DMS53 treated with DMSO at 0.1 percent for 48 hours (cell line): ENCODE measurements around the gene DNM3.

Experiments used
- DNase-seq: peaks from one replicate; lab custom pipeline; 2025; ENCODE audit not compliant: unreplicated experiment; lab: John Stamatoyannopoulos, UW

Gene DNM3

DNA sequence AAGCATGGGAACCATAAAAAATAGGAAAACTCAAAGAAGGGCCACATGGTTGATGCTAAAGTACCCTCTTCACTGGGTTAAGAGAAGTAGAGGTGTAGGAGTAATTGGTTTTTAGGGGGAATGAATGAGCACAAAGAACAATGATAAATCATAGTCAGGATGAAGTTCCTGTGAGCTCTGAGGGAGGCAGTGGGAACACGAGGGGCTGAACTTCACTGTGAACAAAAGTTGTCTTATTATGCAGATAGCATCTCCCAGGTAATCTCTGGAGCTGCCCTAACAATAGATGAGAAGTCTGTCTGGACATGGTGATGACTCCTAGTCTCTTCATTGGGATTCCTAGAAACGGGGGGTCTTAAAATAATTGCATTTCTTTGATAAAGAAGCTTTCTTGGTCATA lies 127.9 kb downstream of the DNM3 start:
- DNase-seq: no peak

DNA sequence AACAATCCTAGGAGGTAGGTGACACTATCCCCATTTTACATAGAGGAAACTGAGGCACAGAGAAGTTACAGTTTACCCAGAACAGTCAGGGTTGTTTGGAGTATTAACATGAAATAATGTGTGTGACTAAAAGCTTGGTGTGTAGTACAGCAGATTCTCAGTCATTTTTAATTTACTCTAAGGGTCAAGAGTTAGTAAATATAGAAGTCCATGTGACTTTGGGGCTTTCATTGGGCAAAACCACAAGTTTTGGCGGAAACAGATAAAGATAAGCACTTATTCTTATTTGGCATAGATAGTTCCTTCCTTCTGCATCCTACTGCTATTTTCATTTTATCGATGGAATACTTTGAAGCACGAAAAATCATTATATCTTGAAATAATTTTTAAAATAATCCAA lies 128.5 kb downstream of the DNM3 start:
- no peak for DNase-seq

DNA sequence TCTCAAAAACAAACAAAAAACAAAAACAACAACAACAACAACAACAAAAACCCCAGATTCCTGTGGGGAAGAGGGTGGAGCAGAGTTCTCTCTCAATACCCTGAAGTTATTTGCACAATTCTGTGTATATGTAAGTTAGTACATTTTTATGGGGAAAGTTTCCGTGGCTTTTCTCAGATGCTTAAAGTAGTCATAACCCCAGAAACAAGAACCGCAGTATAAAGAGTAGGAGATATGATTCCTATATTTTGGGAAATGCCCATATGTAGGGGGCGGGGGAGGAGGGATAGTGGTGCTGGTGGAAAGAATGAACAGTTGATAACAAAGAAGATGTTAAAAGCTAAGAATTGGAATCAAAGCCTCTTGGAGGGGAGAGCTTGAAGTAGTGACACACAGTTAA lies 131.5 kb downstream of the DNM3 start:
- no peak for DNase-seq

DNA sequence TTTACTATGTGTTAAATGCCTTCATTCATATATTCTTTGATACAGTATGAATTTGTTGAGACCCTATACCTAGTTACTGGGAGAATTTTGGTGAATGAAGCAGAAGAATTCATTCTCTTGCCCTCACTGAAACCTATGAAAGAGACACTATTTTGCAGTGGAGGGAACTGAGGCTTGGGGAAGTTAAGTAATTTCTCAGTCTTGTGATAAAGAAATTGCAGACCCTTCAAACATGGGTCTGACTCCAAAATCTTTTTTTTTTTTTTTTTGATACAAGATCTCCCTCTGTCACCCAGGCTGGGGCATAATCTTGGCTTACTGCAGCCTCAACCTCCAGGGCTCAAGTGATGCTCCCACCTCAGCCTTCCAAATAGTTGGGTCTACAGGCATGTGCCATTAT lies 132.1 kb downstream of the DNM3 start:
- DNase-seq: no peak

DNA sequence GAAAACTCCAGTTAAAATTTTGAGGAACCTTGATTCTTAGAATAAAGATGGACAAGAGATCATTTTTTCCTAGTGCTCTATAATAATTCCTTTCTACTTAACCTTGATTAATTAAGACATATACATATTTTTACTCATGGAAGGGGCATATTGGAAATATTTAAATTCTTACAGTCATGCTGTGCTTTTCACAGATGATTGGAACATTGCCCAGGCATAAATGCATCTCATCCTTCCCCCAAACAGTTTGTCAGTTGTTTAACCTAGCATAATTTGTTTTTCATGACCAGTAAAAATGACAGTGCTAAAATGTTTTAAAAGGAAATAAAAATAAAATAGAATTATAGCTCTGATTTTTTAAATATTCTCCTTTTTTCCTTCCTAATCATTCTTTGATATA lies 140.0 kb downstream of the DNM3 start:
- no peak for DNase-seq

DNA sequence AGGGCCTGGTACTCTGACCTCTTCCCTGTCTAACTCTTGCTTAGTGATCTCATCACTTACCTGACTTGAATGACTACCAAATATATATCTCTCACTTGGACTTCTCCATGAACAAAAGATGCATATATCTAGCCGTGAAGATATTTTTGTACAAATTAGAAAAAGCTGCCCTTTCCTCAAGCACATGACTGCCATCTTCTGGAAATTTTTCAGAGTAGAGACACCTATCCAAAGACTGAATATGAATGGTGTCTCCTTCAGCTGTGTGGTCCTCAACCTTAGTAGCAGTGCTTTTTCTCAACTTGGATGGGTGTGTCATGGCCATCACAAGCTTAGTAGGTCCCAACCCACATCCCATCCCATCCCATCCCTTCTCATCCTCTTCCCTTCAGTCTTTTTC lies 142.3 kb downstream of the DNM3 start:
- DNase-seq: peak; percentile 5

DNA sequence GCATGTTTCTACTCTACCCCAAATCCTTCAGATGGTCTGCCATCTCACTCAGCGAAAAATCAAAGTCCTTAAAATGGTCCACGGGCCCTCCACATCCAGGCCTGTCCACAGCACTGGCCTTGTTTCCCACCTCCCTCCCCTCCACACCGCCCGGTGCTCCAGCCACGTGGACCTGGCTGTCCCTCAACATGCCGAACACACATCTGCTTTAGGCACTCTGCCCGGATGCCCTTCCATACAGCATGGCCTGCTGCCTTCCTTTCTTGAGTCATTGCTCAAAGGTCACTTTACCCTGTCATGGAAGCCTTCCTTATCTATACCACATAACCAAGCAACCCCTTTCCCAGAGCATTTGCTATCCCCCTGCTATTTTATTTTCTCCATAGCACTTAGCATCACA lies 143.0 kb downstream of the DNM3 start:
- DNase-seq: no peak

DNA sequence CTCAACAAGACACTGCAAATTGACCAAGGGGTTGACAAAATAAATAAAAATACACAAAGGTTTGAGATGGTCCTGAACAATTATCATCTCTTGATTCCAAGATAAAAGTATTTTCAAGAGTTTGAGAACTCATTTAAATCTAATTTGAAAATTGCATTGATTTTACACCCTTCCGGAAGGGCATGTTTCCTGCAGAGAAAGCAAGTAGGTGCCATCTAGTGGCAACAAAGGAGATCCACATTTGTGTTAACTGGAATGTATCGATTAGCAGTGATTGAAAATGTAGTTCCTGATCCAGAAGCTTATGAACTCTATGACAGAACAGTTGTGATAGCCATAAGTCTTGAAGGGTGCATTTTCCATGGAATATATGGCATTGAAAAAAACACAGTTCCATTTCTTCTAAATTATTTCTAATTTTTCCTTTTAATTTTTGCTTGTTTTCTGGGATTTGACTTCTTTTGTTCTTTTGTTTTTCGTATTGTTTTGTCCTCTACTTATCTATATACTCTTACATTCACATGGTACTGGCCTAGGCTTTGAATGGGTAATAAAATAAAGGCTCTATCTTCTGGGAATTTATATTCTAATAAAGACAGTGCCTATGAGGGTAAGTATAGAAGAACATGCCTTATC lies 143.7 kb downstream of the DNM3 start:
- DNase-seq: peak; percentile 21

DNA sequence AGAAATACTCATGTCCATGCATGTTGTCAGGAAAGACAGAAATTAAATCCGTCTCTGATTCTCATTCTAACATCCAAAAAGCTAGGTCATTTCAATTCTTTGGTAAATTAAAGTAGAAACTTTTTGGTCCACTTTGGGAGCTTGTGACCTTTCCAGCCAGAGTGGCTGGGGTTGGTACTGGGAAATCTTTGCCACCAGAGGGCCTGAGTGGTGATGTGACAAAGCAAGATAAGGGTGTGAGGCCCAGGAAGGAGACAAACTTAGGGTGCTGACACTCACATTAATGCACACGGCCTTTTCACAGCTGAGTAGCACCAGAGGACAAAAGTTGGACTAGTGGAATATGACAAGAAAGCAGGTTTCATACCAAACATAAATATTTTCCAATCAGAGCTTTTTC lies 144.3 kb downstream of the DNM3 start:
- no peak for DNase-seq

DNA sequence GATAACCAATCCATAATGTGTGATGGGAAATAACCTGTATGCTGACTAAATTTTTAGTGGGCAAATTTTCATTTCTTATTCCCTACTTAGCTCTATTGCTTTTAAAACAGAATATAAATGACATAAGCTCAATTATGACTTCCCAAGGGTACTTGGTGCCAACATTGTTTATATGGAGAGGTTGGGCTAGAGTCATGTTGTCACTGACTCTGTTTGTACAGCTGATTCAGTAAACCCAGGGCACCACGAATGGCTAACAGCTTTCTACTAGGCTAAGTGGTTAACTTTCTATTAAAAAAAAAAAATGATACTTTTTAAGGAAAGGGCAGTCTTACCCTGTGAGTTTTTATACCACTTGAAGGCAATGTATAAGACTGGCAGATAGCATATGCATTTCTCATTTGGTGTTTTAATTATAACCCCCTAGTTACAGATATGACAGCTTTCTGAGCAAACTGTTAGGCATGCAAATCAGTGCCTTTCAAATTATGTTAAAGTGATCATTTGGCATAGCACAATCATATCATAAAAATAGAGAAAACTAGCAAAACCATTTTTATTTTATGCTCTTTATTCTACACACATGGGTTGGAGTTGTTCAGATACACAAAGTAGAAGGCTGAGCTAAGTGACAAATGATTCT lies 147.1 kb downstream of the DNM3 start:
- DNase-seq: peak; percentile 71

DNA sequence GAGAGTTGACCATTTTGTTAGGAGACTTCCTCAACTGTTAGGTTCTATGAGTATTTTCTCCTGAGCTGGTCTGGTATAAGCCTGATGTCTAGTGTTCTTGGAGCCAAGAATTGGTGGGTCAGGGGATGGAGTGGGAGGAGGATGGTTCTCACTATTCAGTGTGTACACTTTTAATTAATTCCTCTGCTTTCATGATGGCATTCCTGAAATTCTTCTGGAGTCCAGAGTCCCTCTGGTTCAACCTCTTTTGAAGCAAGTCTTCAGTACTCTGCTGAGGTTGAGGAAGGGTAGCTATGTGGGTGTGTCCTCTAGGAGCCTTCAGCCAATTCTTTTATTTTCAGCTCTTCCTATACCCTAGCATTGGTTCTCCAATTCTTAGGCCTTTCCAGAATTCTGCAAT lies 149.1 kb downstream of the DNM3 start:
- no peak for DNase-seq

DNA sequence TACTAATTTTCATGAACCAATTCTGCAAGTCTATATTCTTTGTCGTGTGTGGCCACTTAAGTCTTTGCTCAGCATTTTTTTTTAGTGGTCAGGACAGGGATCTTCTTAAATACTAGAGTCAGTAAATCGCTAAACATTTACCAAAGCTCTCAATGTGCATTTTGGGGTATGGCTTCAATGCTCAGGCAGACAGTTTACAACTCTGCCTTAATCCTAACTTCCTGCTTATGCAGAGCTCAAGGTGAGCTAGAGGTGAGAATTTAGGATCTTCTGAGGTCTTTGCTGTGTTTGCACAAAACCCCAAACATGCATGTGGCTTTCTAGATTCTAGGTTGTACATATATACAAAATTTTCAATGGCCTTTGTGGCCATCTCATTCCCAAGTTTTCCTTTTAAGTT lies 153.0 kb downstream of the DNM3 start:
- DNase-seq: no peak

DNA sequence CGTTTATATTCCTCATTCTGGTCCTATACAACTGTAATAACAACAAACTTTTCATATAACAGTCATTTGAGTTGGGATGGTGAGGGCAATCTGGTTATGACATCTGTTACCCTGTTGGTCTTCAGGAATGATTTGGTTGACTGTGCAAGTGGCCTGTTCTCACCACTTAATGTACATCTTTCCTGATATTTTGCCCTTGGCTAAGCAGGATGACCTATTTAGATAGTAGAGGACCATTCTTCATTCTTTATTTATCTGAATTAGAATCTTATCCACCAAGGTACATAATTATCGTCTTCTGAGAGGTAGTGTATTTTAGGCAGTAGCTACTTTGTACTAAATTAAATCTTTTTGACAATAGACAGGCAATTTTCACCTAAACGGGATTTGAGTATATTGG lies 154.3 kb downstream of the DNM3 start:
- DNase-seq: no peak

DNA sequence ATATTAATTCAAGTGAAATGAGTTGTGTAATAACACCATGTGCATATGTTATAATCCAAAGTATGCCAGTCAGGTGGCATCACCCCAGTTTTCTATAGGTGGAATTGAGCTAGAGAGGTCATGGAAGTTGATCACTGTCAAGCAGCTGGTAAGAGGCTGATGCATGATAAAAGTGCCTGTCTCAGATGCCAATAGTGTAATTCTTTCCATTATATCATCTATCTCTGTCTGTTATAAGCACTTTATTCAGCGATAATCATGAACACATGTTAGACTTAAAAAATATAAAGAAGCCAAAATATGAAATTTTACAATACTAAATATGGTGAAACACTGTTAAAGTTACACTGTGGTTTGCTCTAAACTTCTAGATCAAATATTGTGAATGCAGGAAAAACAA lies 156.6 kb downstream of the DNM3 start:
- DNase-seq: no peak

DNA sequence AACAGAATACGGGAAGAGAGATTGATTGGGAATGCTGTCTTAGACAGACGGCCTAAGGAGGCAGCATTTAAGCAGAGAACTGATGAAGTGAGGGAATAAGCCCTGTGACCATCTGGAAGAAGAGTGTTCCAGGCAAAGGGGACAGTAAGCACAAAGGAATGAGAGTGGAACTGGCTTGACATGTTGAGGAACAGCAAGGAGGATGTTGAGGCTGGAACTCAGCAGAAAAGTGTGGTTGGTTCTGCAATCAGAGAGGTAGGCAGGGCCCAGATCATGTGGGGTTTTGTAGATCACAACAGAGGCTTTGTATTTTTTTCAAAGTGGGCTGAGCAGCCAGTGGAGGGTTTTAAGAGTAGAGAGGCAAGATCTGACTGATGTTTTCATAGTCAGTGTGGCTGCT lies 157.4 kb downstream of the DNM3 start:
- no peak for DNase-seq

DNA sequence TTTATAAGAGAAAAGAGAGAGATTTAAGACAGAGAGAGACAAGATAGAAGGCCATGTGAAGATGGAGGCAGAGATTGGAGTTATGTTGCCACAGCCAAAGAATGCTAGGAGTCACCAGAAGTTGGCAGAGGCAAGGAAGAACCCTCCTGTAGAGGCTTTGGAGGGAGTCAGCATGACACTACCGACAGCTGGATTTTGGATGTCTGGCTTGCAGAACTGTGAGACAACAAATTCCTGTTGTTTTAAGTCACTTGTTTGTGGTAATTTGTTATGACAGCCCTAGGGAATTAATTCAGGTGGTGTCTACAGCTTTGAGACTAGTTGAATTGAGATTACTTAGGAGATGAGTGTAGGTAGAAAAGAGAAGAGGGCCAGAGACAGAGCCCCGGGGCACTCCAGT lies 158.5 kb downstream of the DNM3 start:
- DNase-seq: no peak

DNA sequence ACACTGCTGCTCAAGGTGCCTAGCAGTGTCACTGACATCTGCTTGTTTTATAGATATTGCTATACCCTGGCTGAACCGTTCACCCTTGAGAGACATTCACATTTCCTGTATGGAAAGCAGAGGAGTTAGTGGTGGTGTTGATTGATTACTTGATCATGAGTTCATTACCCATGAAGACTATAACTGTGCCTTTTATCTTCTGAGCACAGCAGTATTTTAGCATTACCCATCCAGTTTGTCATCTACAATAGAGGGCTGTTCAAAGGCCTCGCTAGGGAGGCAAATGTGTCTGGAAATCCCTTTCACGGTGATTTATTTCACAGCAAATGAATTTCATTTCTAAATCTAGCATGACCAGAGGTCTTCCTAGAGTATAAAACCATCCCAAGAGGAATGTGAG lies 160.0 kb downstream of the DNM3 start:
- DNase-seq: no peak

DNA sequence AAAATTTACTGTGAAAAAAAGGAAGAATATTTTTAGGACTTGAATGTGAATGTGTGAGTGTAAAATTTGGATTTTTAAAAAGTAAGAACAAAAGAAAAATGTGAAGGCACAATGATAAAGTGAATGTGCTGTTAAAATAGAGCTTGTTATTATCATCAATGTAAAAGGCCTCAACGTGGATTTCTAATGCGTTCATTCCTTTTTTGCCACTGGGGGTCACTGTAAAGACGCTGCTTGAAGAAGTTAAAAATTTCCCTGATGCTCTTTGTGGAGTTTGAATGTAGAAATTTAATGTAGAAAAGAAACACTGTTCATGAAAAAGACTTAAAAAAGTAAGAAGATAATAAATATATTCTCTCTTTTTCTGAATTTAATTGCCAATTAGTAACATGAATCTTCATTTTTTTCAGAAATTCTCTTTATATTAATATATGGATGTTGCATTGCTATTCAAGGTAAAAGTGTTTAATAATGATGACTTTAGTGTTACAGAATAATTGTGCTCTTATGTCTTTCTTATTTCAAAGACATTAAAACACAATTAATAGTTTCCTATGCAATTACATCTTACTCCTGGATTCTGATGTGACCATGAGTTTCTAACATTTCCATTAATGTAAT lies 161.5 kb downstream of the DNM3 start:
- DNase-seq: peak; percentile 46

DNA sequence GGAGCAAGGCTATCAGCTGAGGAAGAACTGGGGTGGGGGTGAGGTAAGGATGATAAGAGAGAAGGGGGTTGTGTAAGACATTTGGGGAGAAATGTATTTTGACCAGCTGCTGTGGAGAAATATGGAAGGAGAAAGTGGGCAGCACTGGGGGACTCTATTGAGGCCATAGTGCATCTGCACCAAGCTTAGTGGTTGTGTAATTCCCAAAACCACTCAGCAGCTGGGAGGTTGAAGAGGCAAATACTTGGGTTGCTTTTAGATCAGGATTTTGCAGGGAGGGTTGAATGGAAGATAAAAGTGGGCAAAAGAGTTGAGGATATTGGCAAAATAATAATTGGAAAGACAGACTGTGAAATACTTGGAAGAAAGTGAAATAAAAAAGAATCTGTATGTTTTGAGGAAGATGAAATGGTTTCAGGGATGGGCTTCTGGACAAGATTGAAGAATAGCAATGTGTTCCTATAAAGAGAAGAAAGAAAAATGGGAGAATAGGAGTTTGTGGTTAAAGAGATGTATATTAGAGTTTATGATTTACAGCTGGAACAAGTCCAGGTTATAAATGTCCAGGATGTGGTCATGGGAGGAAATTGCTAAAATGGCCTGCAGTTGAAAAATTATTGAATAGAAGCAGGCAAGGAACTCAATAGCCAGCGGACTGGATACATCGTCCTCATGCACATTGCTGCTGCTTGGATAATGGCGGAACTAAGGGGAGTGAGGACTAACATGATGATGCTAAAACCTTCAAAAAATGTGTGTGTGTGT lies 162.7 kb downstream of the DNM3 start:
- no peak for DNase-seq

DNA sequence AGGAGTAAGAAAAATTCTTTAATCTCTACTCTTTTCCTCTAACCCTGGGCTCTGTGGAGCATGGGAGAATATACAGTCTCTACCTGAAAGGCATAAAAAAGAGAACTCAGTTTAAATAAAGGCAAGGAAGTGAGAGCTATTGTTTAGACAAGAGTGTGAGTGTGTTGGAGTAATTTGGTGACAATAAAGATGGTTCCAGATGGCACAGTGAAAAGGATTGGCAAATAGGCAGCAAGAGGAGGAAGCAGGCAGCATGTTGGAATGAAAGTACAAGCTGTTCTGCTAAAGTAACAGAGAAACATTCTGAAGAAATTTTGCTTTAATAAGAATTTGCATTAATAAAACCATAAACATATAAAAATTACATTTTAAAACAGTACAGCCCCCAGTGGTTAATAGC lies 163.4 kb downstream of the DNM3 start:
- DNase-seq: no peak

DNA sequence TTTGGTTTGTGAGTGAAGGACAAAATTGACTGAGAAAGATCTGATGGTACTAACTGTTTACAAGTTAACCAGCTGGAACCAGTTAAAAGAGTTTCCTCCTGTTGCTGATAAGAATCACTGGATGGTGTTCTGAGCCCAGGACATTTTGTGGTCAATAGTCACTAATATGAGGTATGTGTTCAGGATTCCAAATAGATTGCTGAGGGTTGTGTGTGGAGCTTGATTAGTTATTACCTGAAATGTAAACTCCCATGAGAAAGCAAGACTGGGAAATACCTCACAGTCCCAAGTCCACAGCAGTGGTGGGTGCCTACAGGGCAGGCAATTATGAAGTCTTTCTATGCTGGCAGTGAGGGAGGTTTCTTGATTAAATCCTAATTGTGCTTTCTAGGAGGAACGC lies 164.6 kb downstream of the DNM3 start:
- no peak for DNase-seq

DNA sequence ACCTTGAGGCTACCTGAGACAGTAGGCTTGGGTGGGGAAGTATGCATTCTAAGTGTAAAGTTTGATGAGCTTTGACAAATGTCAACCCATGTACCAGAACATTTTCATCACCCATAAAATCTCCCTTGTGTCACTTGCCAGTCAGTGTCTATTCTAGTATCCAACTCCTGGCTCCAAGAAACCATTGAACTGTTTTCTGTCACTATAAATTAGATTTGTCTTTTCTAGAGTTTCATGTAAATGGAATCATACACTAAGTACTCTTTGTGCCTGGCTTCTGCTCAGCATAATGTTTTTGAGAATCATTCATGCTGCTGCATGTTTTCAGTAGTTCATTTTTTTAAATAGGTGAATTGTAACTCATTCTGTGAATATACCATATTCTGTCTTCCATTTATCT lies 165.4 kb downstream of the DNM3 start:
- DNase-seq: no peak
